B cell (primary cell): Measurements from ENCODE around the gene NABP1. TPM values are rescaled to one million over a fixed set of nuclear protein-coding genes. Genes with fewer than 3 reads are reported as not detected.

ENCODE experiments used
- ATAC-seq: fragments of 200-7000 bp; cut with Tn5 transposase; one replicate; pipeline ENCODE4 v1.10.0; 2021; ENCODE audit warnings: low read depth, mild to moderate bottlenecking, moderate number of reproducible peaks, moderate library complexity
- CTCF ChIA-PET: fragments of 350-600 bp; sonication (Branson Sonifier 250); formaldehyde crosslinking; loops from one replicate; lab custom pipeline; 2021; ENCODE audit warnings: antibody characterized with exemption, inconsistent platforms; lab: Charles Lee
- POLR2A ChIA-PET: fragments of 350-600 bp; sonication (Branson Sonifier 250); formaldehyde crosslinking; loops from one replicate; lab custom pipeline; 2021; ENCODE audit warnings: antibody characterized with exemption; lab: Charles Lee
- DNase-seq: peaks from one replicate; pipeline ENCODE4 v3.0.0; 2013
- H2AFZ ChIP-seq: 2 replicates; pipeline ENCODE4 v1.6.1; 2012; ENCODE audit warnings: mild to moderate bottlenecking, low read depth, low read length; ENCODE audit not compliant: insufficient read depth, poor library complexity, severe bottlenecking
- H3K27ac ChIP-seq, 2 donors: 1 replicate in 1 of 2; 2 replicates in 1 of 2; pipeline ENCODE4 v1.5.1; 2012 to 2013; ENCODE audit warnings: low read length in 2 of 2, mild to moderate bottlenecking in 2 of 2, moderate library complexity in 1 of 2
- H3K27me3 ChIP-seq, 4 experiments: fragments of 200-600 bp in 1 of 4; sonication (generic) in 1 of 4; replicated peaks in 1 of 4; 1 replicate in 2 of 4; 2 replicates in 2 of 4; pipeline versions ENCODE4 v1.6.1 to v1.7.0; 2013 to 2016; ENCODE audit warnings: low read length in 3 of 4, mild to moderate bottlenecking in 2 of 4, mixed read lengths in 1 of 4, moderate library complexity in 1 of 4; ENCODE audit not compliant: insufficient read depth in 4 of 4, control insufficient read depth in 3 of 4; ENCODE audit errors: control extremely low read depth in 1 of 4
- H3K36me3 ChIP-seq, 2 experiments: replicated peaks in 1 of 2; 1 replicate in 1 of 2; 2 replicates in 1 of 2; pipeline versions ENCODE4 v1.6.1 to v1.7.1; 2013; ENCODE audit warnings: low read length in 1 of 2; ENCODE audit not compliant: insufficient read depth in 2 of 2, control insufficient read depth in 1 of 2; ENCODE audit errors: control extremely low read depth in 1 of 2, extremely low read depth in 1 of 2
- H3K4me1 ChIP-seq, 2 donors: fragments of 200-600 bp in 1 of 2; sonication (generic) in 1 of 2; 1 replicate in 1 of 2; 2 replicates in 1 of 2; pipeline versions ENCODE4 v1.5.1 to v1.6.1; 2013 to 2017; ENCODE audit warnings: low read length in 2 of 2; ENCODE audit not compliant: control insufficient read depth in 2 of 2, insufficient read depth in 2 of 2
- H3K4me2 ChIP-seq: replicated peaks from 2 replicates; pipeline ENCODE3; 2012; ENCODE audit warnings: mild to moderate bottlenecking, low read depth, low read length; ENCODE audit not compliant: poor library complexity, severe bottlenecking
- H3K4me3 ChIP-seq, 5 experiments: fragments of 200-600 bp in 1 of 5; sonication (generic) in 1 of 5; 1 replicate in 3 of 5; 2 replicates in 2 of 5; pipeline versions ENCODE4 v1.5.1 to v1.7.0; 2011 to 2016; ENCODE audit warnings: low read length in 4 of 5, mild to moderate bottlenecking in 4 of 5, low read depth in 2 of 5, control low read depth in 1 of 5, moderate library complexity in 1 of 5; ENCODE audit not compliant: insufficient read depth in 1 of 5; ENCODE audit errors: control extremely low read depth in 1 of 5, extremely low read depth in 1 of 5
- H3K79me2 ChIP-seq: fragments of 200-600 bp; sonication (generic); one replicate; pipeline ENCODE4 v1.6.0; 2016; ENCODE audit warnings: low read length; ENCODE audit not compliant: control insufficient read depth, insufficient read depth
- H3K9ac ChIP-seq: fragments of 200-600 bp; sonication (generic); 2 replicates; pipeline ENCODE4 v1.6.1; 2017; ENCODE audit warnings: mild to moderate bottlenecking, low read length, moderate library complexity
- H3K9me3 ChIP-seq, 3 donors: one replicate each; pipeline versions ENCODE4 v1.6.1 to v1.7.1; 2013; ENCODE audit warnings: low read length in 2 of 3; ENCODE audit not compliant: control insufficient read depth in 2 of 3, insufficient read depth in 1 of 3; ENCODE audit errors: control extremely low read depth in 1 of 3
- H4K20me1 ChIP-seq: 2 replicates; pipeline ENCODE4 v1.6.0; 2012; ENCODE audit warnings: mild to moderate bottlenecking, low read length; ENCODE audit not compliant: insufficient read depth, control insufficient read depth, poor library complexity, severe bottlenecking
- H3K27ac Mint-ChIP-seq: one replicate; pipeline ENCODE4 v1.8.0; 2021; ENCODE audit warnings: mixed read lengths
- H3K27me3 Mint-ChIP-seq: one replicate; pipeline ENCODE4 v1.8.0; 2021; ENCODE audit warnings: mixed read lengths
- H3K4me1 Mint-ChIP-seq: one replicate; pipeline ENCODE4 v1.8.0; 2021; ENCODE audit warnings: mixed read lengths
- H3K4me3 Mint-ChIP-seq: one replicate; pipeline ENCODE4 v1.8.0; 2021; ENCODE audit warnings: mixed read lengths
- H3K9me3 Mint-ChIP-seq: one replicate; pipeline ENCODE4 v1.8.0; 2022; ENCODE audit warnings: mixed read lengths; ENCODE audit not compliant: insufficient read depth
- CTCF ChIP-seq: fragments of 200-600 bp; IDR thresholded peaks from one replicate; pipeline ENCODE4 v1.8.0; 2022; ENCODE audit warnings: antibody characterized with exemption, mild to moderate bottlenecking
- intact Hi-C: fragments of 100-400 bp; cut with micrococcal nuclease; formaldehyde crosslinking; loops from one replicate; pipeline ENCODE4 v1.10.0; 2022
- polyA plus RNA-seq: library from polyadenylated mRNA; depleted of rRNA; stranded (reverse); fragments of >200 nt; gene quantifications from 2 replicates; pipeline ENCODE4 v1.2.3, GENCODE V29; 2012
- total RNA-seq, 2 donors: library from RNA; stranded (reverse); fragments of 120-200 nt in 1 of 2; gene quantifications; 1 replicate in 1 of 2; 2 replicates in 1 of 2; pipeline versions ENCODE4 v1.2.3 to v1.2.4, GENCODE V29; 2013 to 2022

NABP1 gene
- total and polyA plus RNA-seq, 2 donors (not counting 1 experiment from before 2014, with no cell fraction given): 7.2 to 56.4 TPM

DNA sequence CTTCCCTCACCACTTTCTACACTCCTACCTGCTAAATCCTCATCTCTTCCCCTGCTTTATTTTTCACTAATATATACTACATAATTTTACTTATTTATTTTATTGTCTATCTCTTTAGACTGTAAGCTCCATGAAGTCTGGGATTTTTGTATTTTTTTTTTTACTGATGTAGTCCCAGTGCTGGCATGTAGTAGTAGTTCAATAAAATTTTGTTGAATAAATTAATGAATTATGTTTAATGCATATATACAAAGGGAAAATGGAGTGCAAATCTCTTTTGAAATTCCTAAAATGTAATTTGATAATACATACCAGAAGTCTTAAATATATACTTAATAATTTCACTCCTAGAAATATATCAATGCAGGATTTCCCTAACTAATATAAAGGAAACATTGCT, 7.1 kb upstream of the NABP1 start:
- intact Hi-C loops: loop anchor here (10.0 kb wide), 1 partner anchor 1996 kb away; the partner anchor contains the start of gene ANKAR
- POLR2A ChIA-PET: no interaction called here
- no peak overlapping the region for H2AFZ ChIP-seq

More for the DNA sequence above, 7.1 kb upstream of the NABP1 start:
- Histone ChIP-seq H3K4me2 (no peak overlapping the region), H4K20me1 (no peaks in the 10 kb centered on the region), H3K27me3 (no peaks in the 10 kb centered on the region), H3K9ac (no peak overlapping the region), H3K4me1 (peaks cover 23 to 26% of the 10 kb centered on the region in 2 donors), H3K9me3 (peaks cover 0 to 2% (median 0%) of the 10 kb centered on the region in 3 donors), H3K27ac (no peak overlapping the region), H3K36me3 (no peaks in the 10 kb centered on the region), H3K4me3 (no peak overlapping the region), H3K79me2 (no peaks in the 10 kb centered on the region)
- H3K4me1 Mint-ChIP-seq: peaks cover 23% of the 10 kb centered on the region
- TF ChIP-seq CTCF: no peak
- H3K27me3 Mint-ChIP-seq: no peaks in the 10 kb centered on the region
- CTCF ChIA-PET: no interaction called here
- no peak overlapping the region for H3K27ac Mint-ChIP-seq
- no peaks in the 10 kb centered on the region for H3K9me3 Mint-ChIP-seq
- no peak for ATAC-seq
- H3K4me3 Mint-ChIP-seq: no peak overlapping the region
- no peak for DNase-seq
